GM12878 (cell line): ENCODE results near the gene TXNDC8. TPM values are rescaled to one million over a fixed set of nuclear protein-coding genes. Genes with fewer than 3 reads are reported as not detected.

Experiments
- ATAC-seq: fragments of 200-7000 bp; cut with Tn5 transposase; 3 replicates; pipeline ENCODE4 v1.9.1; 2020; ENCODE audit warnings: mild to moderate bottlenecking, moderate library complexity
- BruUV-seq: library from RNA; stranded (reverse); fragments of 400-500 nt; replicated peaks from 2 replicates; lab custom pipeline; 2021; lab: Mats Ljungman, UMichigan
- CTCF ChIA-PET: fragments of 300-600 bp; sonication (Branson Sonifier 250); formaldehyde crosslinking; extraction: SDS; loops from one replicate; lab custom pipeline; 2021; ENCODE audit warnings: inconsistent platforms; lab: Yijun Ruan, JAX
- POLR2A ChIA-PET: fragments of 350-600 bp; formaldehyde crosslinking; extraction: SDS; loops from one replicate; lab custom pipeline; 2021; ENCODE audit warnings: inconsistent platforms; lab: Charles Lee
- RAD21 ChIA-PET: fragments of 300-600 bp; sonication (Branson Sonifier 250); formaldehyde crosslinking; loops from one replicate; lab custom pipeline; 2023; ENCODE audit warnings: antibody characterized with exemption; ENCODE audit not compliant: unreplicated experiment; lab: Charles Lee
- SMC1A ChIA-PET: fragments of 300-600 bp; sonication (Branson Sonifier 250); formaldehyde crosslinking; loops from one replicate; lab custom pipeline; 2023; ENCODE audit not compliant: unreplicated experiment, uncharacterized antibody; lab: Charles Lee
- DNase-seq: peaks from one replicate; pipeline ENCODE4 v3.0.0-alpha.2; 2011; ENCODE audit warnings: low read depth, low spot score
- FAIRE-seq: peaks from 3 replicates; lab custom pipeline; 2011; peaks lifted over from hg19 to GRCh38; lab: Jason Lieb, UNC
- H2AFZ ChIP-seq: 2 replicates; pipeline ENCODE4 v1.6.0; 2011; ENCODE audit warnings: low read depth, low read length, control low read depth; ENCODE audit not compliant: control insufficient read depth
- H3K27ac ChIP-seq: 2 replicates; pipeline ENCODE4 v1.5.1; 2011; ENCODE audit warnings: control low read depth; ENCODE audit not compliant: control insufficient read depth, insufficient read depth
- H3K27me3 ChIP-seq, 2 experiments: replicated peaks in 1 of 2; 2 replicates each; pipeline versions ENCODE4 v1.6.0 to v1.6.1; 2011; ENCODE audit warnings: low read length in 1 of 2; ENCODE audit not compliant: control insufficient read depth in 2 of 2, insufficient read depth in 2 of 2
- H3K36me3 ChIP-seq, 2 experiments: 2 replicates each; pipeline ENCODE4 v1.5.1; 2011; ENCODE audit warnings: low read length in 1 of 2; ENCODE audit not compliant: control insufficient read depth in 2 of 2, insufficient read depth in 2 of 2
- H3K4me1 ChIP-seq: 2 replicates; pipeline ENCODE4 v1.6.1; 2011; ENCODE audit warnings: mild to moderate bottlenecking, low read length, moderate library complexity, mixed read lengths; ENCODE audit not compliant: control insufficient read depth, insufficient read depth
- H3K4me2 ChIP-seq: 2 replicates; pipeline ENCODE4 v1.6.0; 2011; ENCODE audit warnings: control low read depth; ENCODE audit not compliant: control insufficient read depth, insufficient read depth
- H3K4me3 ChIP-seq: fragments of 200-600 bp; sonication (generic); 2 replicates; pipeline ENCODE4 v1.5.1; 2016
- H3K79me2 ChIP-seq: 2 replicates; pipeline ENCODE4 v1.6.0; 2011; ENCODE audit warnings: low read length; ENCODE audit not compliant: control insufficient read depth, insufficient read depth
- H3K9ac ChIP-seq: 2 replicates; pipeline ENCODE4 v1.8.0; 2011; ENCODE audit warnings: low read length, control low read depth, mixed read lengths; ENCODE audit not compliant: control insufficient read depth, insufficient read depth
- H3K9me3 ChIP-seq: replicated peaks from 3 replicates; pipeline ENCODE4 v1.5.1; 2011; ENCODE audit warnings: mild to moderate bottlenecking, low read length; ENCODE audit not compliant: control insufficient read depth, insufficient read depth
- H4K20me1 ChIP-seq: 2 replicates; pipeline ENCODE4 v1.6.0; 2011; ENCODE audit not compliant: control insufficient read depth, insufficient read depth
- BACH1 ChIP-seq: fragments of 450-650 bp; IDR thresholded peaks from 2 replicates; pipeline ENCODE4 v1.6.1; 2017; ENCODE audit warnings: mild to moderate bottlenecking, borderline replicate concordance
- CBX3 ChIP-seq: fragments of 200-600 bp; sonication (generic); IDR thresholded peaks from 2 replicates; pipeline ENCODE4 v1.6.1; 2016; ENCODE audit warnings: low read depth, borderline replicate concordance
- CEBPZ ChIP-seq: fragments of 150-350 bp; IDR thresholded peaks from 2 replicates; pipeline ENCODE4 v1.6.1; 2016; ENCODE audit warnings: low read depth, low read length
- E4F1 ChIP-seq: fragments of 450-650 bp; IDR thresholded peaks from 2 replicates; pipeline ENCODE4 v1.6.1; 2018; ENCODE audit warnings: borderline replicate concordance, mild to moderate bottlenecking; ENCODE audit not compliant: partially characterized antibody
- HDAC6 ChIP-seq: fragments of 200-600 bp; sonication (generic); IDR thresholded peaks from one replicate; pipeline ENCODE4 v1.8.0; 2017; ENCODE audit warnings: antibody characterized with exemption; ENCODE audit not compliant: unreplicated experiment
- IKZF1 ChIP-seq: fragments of 450-650 bp; conservative IDR thresholded peaks from 2 replicates; pipeline ENCODE4 v1.6.1; 2017; ENCODE audit warnings: antibody characterized with exemption, mild to moderate bottlenecking
- JUND ChIP-seq: IDR thresholded peaks from 2 replicates; pipeline ENCODE4 v1.6.1; 2012; ENCODE audit warnings: low read depth, mild to moderate bottlenecking, low read length, improper control_type of control experiment, moderate library complexity
- MEF2B ChIP-seq: fragments of 450-650 bp; IDR thresholded peaks from 2 replicates; pipeline ENCODE4 v1.6.1; 2018; ENCODE audit warnings: mild to moderate bottlenecking, moderate library complexity; ENCODE audit not compliant: partially characterized antibody, poor library complexity, severe bottlenecking
- RELA ChIP-seq: fragments of 450-650 bp; IDR thresholded peaks from 2 replicates; pipeline ENCODE4 v1.8.0; 2014; ENCODE audit warnings: borderline replicate concordance; ENCODE audit not compliant: partially characterized antibody
- REST ChIP-seq: IDR thresholded peaks from 2 replicates; pipeline ENCODE4 v1.6.1; 2012; ENCODE audit warnings: mild to moderate bottlenecking, low read depth, low read length
- RFX5 ChIP-seq: IDR thresholded peaks from 2 replicates; pipeline ENCODE4 v1.6.1; 2011; ENCODE audit warnings: low read depth, low read length, improper control_type of control experiment
- SMARCA5 ChIP-seq: fragments of 450-650 bp; IDR thresholded peaks from 2 replicates; pipeline ENCODE4 v1.6.1; 2017; ENCODE audit warnings: mild to moderate bottlenecking
- SREBF1 ChIP-seq: IDR thresholded peaks from 2 replicates; pipeline ENCODE4 v1.6.1; 2012; ENCODE audit warnings: mild to moderate bottlenecking, low read length
- STAT3 ChIP-seq: IDR thresholded peaks from 2 replicates; pipeline ENCODE4 v1.6.1; 2011; ENCODE audit warnings: low read depth, low read length, improper control_type of control experiment
- ZBED1 ChIP-seq: IDR thresholded peaks from 2 replicates; pipeline ENCODE4 v1.6.1; 2016; ENCODE audit warnings: borderline replicate concordance
- ZNF274 ChIP-seq: IDR thresholded peaks from one replicate; pipeline ENCODE4 v1.8.0; 2011; ENCODE audit not compliant: insufficient read length, insufficient read depth
- WGBS: methylation state at CpG from one replicate; pipeline ENCODE4 v1.1.6; 2016; ENCODE audit warnings: low lambda C conversion rate; ENCODE audit not compliant: insufficient replicate concordance, insufficient coverage; ENCODE audit errors: missing lambda C conversion rate; 5-methylcytosine and 5-hydroxymethylcytosine counted together
- in situ Hi-C: fragments of 300-500 bp; cut with MboI; formaldehyde crosslinking; loops from 9 replicates; pipeline ENCODE4 v1.14.3; 2018; ENCODE audit warnings: mixed read lengths
- intact Hi-C: fragments of 100-400 bp; cut with micrococcal nuclease; formaldehyde crosslinking; loops from one replicate; pipeline ENCODE4 v1.14.2; 2022; ENCODE audit not compliant: unreplicated experiment
- polyA plus RNA-seq, 11 experiments: library from polyadenylated mRNA; depleted of rRNA in 4 of 11; unstranded in 6 of 11; stranded (reverse) in 5 of 11; fragments of >200 nt; fragmentation: Nextera tagmentation in 4 of 11; fragmentation: Illumina TruSeq in 1 of 11; extraction: Ambion mirVana in 4 of 11; extraction: Trizol in 1 of 11; gene quantifications; 1 replicate in 1 of 11; 2 replicates in 10 of 11; pipeline versions ENCODE4 v1.2.1 to v1.2.3, GENCODE V29; 2011 to 2016; ENCODE audit warnings: inconsistent platforms in 2 of 11, missing spikeins in 2 of 11, low read depth in 1 of 11
- total RNA-seq, 4 experiments: library from RNA; depleted of rRNA in 3 of 4; stranded (reverse); fragments of >200 nt in 3 of 4; fragmentation: Illumina TruSeq in 1 of 4; extraction: Trizol in 1 of 4; gene quantifications; 2 replicates each; pipeline versions ENCODE4 v1.2.1 to v1.2.3, GENCODE V29; 2013 to 2021

Gene TXNDC8
- total and polyA plus RNA-seq, 10 of the 15 experiments (the other 5 are each of a cell fraction or from before 2014, with no cell fraction given): not detected

- TF ChIP-seq MEF2B (no peak), STAT3 (no peak), RELA (no peak), E4F1 (no peak), REST (no peak), HDAC6 (no peak)
Observed at GRCh38 chr9:110370315-110370714, 32.7 kb upstream of the TXNDC8 start (continued).

GRCh38 chr9:110364451-110364850 is 26.8 kb upstream of the TXNDC8 start:
- in situ Hi-C loops: no loop called here
- no peak for DNase-seq
- Histone ChIP-seq H3K9me3 (no peaks in the 10 kb centered on the region), H3K4me1 (no peaks in the 10 kb centered on the region), H3K79me2 (no peaks in the 10 kb centered on the region), H3K4me3 (no peak overlapping the region), H3K27ac (no peak overlapping the region), H3K9ac (no peak overlapping the region), H2AFZ (no peak overlapping the region), H3K27me3 (no peaks in the 10 kb centered on the region; a peak in 1 of 4 replicates), H3K36me3 (no peaks in the 10 kb centered on the region), H4K20me1 (no peaks in the 10 kb centered on the region), H3K4me2 (no peak overlapping the region)
- SMC1A ChIA-PET: no interaction called here
- RAD21 ChIA-PET: no interaction called here
- POLR2A ChIA-PET: no interaction called here
- ATAC-seq: no peak
- CTCF ChIA-PET: interaction anchor here (0.6 kb wide), 1 partner anchor 479 kb away, joined by 3 read pairs; no protein-coding TSS in a partner anchor
- no peak for FAIRE-seq
- WGBS: 64% methylated on average over 2 of the region's 2 CpGs
- BruUV-seq: no TSS peak
- intact Hi-C loops: no loop called here
- TF ChIP-seq ZNF274 (no peak), RFX5 (no peak), CEBPZ (no peak), SREBF1 (no peak), ZBED1 (no peak), IKZF1 (no peak), CBX3 (no peak), JUND (no peak), SMARCA5 (no peak), BACH1 (no peak)
